GM23338 (cell line): ENCODE results near the gene SUMF1. TPM values are rescaled to one million over a fixed set of nuclear protein-coding genes. Genes with fewer than 3 reads are reported as not detected.

Experiments
- ATAC-seq: fragments of 200-7000 bp; cut with Tn5 transposase; 3 replicates; pipeline ENCODE4 v1.9.1; 2020
- DNase-seq: peaks from one replicate; pipeline ENCODE4 v3.0.0-alpha.2; 2015; ENCODE audit warnings: low spot score
- H2AFZ ChIP-seq: fragments of 200-600 bp; sonication (generic); 2 replicates; pipeline ENCODE4 v1.8.0; 2016; ENCODE audit warnings: antibody characterized with exemption, mild to moderate bottlenecking, moderate library complexity
- H3F3A ChIP-seq: fragments of 200-600 bp; sonication (generic); replicated peaks from 2 replicates; pipeline ENCODE4 v1.8.0; 2017; ENCODE audit warnings: antibody characterized with exemption, mixed run types, low read depth
- H3K27ac ChIP-seq: fragments of 200-600 bp; sonication (generic); 2 replicates; pipeline ENCODE4 v1.6.1; 2016; ENCODE audit warnings: low read depth
- H3K27me3 ChIP-seq: fragments of 200-600 bp; sonication (generic); 2 replicates; pipeline ENCODE4 v1.8.0; 2016; ENCODE audit warnings: mild to moderate bottlenecking, mixed run types, moderate library complexity; ENCODE audit not compliant: insufficient read depth
- H3K36me3 ChIP-seq: fragments of 200-600 bp; sonication (generic); 2 replicates; pipeline ENCODE4 v1.8.0; 2016; ENCODE audit warnings: mild to moderate bottlenecking; ENCODE audit not compliant: insufficient read depth
- H3K4me1 ChIP-seq: fragments of 200-600 bp; sonication (generic); 2 replicates; pipeline ENCODE4 v1.8.0; 2016; ENCODE audit warnings: mild to moderate bottlenecking, moderate library complexity; ENCODE audit not compliant: insufficient read depth
- H3K4me2 ChIP-seq: fragments of 200-600 bp; sonication (generic); 2 replicates; pipeline ENCODE4 v1.7.1; 2017; ENCODE audit warnings: mixed run types
- H3K4me3 ChIP-seq: fragments of 200-600 bp; sonication (generic); 2 replicates; pipeline ENCODE4 v1.6.1; 2016; ENCODE audit warnings: mixed run types
- H3K79me2 ChIP-seq: fragments of 200-600 bp; sonication (generic); replicated peaks from 2 replicates; pipeline ENCODE4 v1.8.0; 2017; ENCODE audit warnings: mild to moderate bottlenecking; ENCODE audit not compliant: insufficient read depth
- H3K9me2 ChIP-seq: fragments of 200-600 bp; sonication (generic); 2 replicates; pipeline ENCODE4 v1.8.0; 2017; ENCODE audit not compliant: insufficient read depth
- H4K20me1 ChIP-seq: fragments of 200-600 bp; sonication (generic); replicated peaks from 2 replicates; pipeline ENCODE4 v1.8.0; 2017; ENCODE audit warnings: mild to moderate bottlenecking; ENCODE audit not compliant: insufficient read depth
- H3K27ac Mint-ChIP-seq: 2 replicates; pipeline ENCODE4 v1.8.0; 2020; ENCODE audit warnings: inconsistent platforms, mild to moderate bottlenecking, moderate library complexity, mixed read lengths
- H3K27me3 Mint-ChIP-seq: 3 replicates; pipeline ENCODE4 v1.8.0; 2022; ENCODE audit warnings: low read depth, mild to moderate bottlenecking, moderate library complexity, mixed read lengths, inconsistent platforms; ENCODE audit not compliant: insufficient read depth, poor library complexity
- H3K36me3 Mint-ChIP-seq: 3 replicates; pipeline ENCODE4 v1.8.0; 2021; ENCODE audit warnings: low read depth, mild to moderate bottlenecking, inconsistent platforms, moderate library complexity, mixed read lengths
- H3K4me1 Mint-ChIP-seq: 3 replicates; pipeline ENCODE4 v1.8.0; 2020; ENCODE audit warnings: mild to moderate bottlenecking, inconsistent platforms, mixed read lengths
- H3K4me3 Mint-ChIP-seq: 3 replicates; pipeline ENCODE4 v1.8.0; 2021; ENCODE audit warnings: moderate library complexity, mild to moderate bottlenecking, inconsistent platforms, mixed read lengths
- H3K9me3 Mint-ChIP-seq: 3 replicates; pipeline ENCODE4 v1.8.0; 2020; ENCODE audit warnings: moderate library complexity, mild to moderate bottlenecking, inconsistent platforms, mixed read lengths
- CREB1 ChIP-seq: fragments of 250-450 bp; sonication (Bioruptor Pico); IDR thresholded peaks from 2 replicates; pipeline ENCODE4 v1.5.0; 2020; ENCODE audit warnings: low read depth, mild to moderate bottlenecking, moderate library complexity
- EZH2 ChIP-seq: fragments of 200-600 bp; sonication (generic); IDR thresholded peaks from one replicate; pipeline ENCODE4 v1.8.0; 2017; ENCODE audit warnings: antibody characterized with exemption, mild to moderate bottlenecking, low read depth; ENCODE audit not compliant: unreplicated experiment
- EZH2phosphoT487 ChIP-seq: fragments of 200-600 bp; sonication (generic); IDR thresholded peaks from one replicate; pipeline ENCODE4 v1.8.1; 2018; ENCODE audit warnings: antibody characterized with exemption; ENCODE audit not compliant: unreplicated experiment
- JUNB ChIP-seq: IDR thresholded peaks from one replicate; pipeline ENCODE4 v1.6.1; 2016; ENCODE audit warnings: antibody characterized with exemption; ENCODE audit not compliant: unreplicated experiment
- REST ChIP-seq: IDR thresholded peaks from one replicate; pipeline ENCODE4 v1.6.1; 2018; ENCODE audit warnings: antibody characterized with exemption; ENCODE audit not compliant: unreplicated experiment
- ZNF114 ChIP-seq: fragments of 250-450 bp; sonication (Bioruptor Pico); IDR thresholded peaks from 2 replicates; pipeline ENCODE4 v1.5.0; 2020; ENCODE audit warnings: mild to moderate bottlenecking, moderate library complexity
- polyA plus RNA-seq: library from polyadenylated mRNA; unstranded; fragments of >200 nt; fragmentation: Nextera tagmentation; extraction: Ambion mirVana; gene quantifications from 2 replicates; pipeline ENCODE4 v1.2.1, GENCODE V29; 2016
- total RNA-seq: library from RNA; depleted of rRNA; stranded (reverse); fragments of >200 nt; shearing (Covaris generic); gene quantifications from 2 replicates; pipeline ENCODE4 v1.2.3, GENCODE V29; 2014
- TF ChIP-seq, protein P1 (sequence below), 2 experiments: fragments of 200-600 bp in 1 of 2; sonication (generic) in 1 of 2; conservative IDR thresholded peaks; 2 replicates each; pipeline versions ENCODE4 v1.5.1 to v1.6.1; 2016 to 2017; ENCODE audit warnings: antibody characterized with exemption in 2 of 2, low read depth in 2 of 2, mild to moderate bottlenecking in 2 of 2, moderate library complexity in 1 of 2
- TF ChIP-seq, protein P2 (sequence below): fragments of 250-450 bp; sonication (Bioruptor Pico); IDR thresholded peaks from 2 replicates; pipeline ENCODE4 v1.5.0; 2020; ENCODE audit warnings: mild to moderate bottlenecking, moderate library complexity

SUMF1 gene
- total and polyA plus RNA-seq, 2 experiments from 2014 or later: 6.9 to 20.3 TPM

DNA sequence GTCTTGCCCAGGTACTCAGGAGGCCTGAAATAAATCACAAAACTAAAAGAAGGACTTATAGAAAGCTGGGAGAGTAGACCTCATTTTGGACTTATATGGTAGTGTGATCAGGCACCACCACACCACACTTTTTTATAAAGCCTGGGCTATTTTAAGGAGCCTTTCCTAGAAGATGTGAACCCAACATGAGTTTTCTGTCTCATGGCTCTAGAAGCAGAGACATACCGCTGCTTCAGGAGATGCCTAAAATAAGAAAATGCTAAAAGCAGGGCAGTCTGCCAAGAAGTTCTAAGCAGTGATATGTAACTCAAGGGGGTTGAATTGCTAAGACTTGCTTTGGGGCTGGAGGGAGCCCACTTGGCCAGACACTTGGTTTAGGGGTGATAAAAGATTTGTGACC lies 49.6 kb downstream of the SUMF1 start (continued):
- no peak for TF ChIP-seq JUNB
- no peak for TF ChIP-seq REST

DNA sequence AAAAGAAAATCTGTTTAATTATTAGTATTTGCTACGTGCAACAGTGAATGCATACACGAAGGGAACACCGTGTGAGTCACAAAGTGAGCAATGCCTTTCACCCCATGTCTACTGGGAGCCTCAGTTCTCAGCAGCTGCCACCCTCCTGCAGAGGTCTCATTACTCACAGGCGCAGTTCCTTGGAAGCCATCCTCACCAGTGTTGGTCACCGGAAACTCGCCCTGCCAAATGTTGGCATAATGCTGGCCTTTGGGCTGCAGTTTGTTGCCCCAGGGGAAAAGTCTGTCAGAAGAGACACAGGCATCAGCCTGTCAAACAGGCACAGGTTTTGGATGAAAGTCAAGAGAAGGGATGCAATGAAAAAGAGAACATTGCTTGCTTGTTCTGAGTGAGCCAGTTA lies 50.1 kb downstream of the SUMF1 start:
- peaks cover 5% of the 10 kb centered on the region; the same call in 1 of the 2 replicates for H3K36me3 ChIP-seq
- no peak for DNase-seq
- H3K79me2 ChIP-seq: no peaks in the 10 kb centered on the region
- H3K27ac Mint-ChIP-seq: no peak overlapping the region
- no peaks in the 10 kb centered on the region for H3K9me3 Mint-ChIP-seq
- H3K9me2 ChIP-seq: no peaks in the 10 kb centered on the region
- no peaks in the 10 kb centered on the region for H3K27me3 ChIP-seq
- H3F3A ChIP-seq: no peaks in the 10 kb centered on the region
- no peak overlapping the region for H3K4me2 ChIP-seq
- H3K36me3 Mint-ChIP-seq: no peaks in the 10 kb centered on the region
- H3K4me3 Mint-ChIP-seq: no peak overlapping the region
- TF ChIP-seq CREB1 (CRISPR knock-in tag): no peak
- TF ChIP-seq, protein P1, sequence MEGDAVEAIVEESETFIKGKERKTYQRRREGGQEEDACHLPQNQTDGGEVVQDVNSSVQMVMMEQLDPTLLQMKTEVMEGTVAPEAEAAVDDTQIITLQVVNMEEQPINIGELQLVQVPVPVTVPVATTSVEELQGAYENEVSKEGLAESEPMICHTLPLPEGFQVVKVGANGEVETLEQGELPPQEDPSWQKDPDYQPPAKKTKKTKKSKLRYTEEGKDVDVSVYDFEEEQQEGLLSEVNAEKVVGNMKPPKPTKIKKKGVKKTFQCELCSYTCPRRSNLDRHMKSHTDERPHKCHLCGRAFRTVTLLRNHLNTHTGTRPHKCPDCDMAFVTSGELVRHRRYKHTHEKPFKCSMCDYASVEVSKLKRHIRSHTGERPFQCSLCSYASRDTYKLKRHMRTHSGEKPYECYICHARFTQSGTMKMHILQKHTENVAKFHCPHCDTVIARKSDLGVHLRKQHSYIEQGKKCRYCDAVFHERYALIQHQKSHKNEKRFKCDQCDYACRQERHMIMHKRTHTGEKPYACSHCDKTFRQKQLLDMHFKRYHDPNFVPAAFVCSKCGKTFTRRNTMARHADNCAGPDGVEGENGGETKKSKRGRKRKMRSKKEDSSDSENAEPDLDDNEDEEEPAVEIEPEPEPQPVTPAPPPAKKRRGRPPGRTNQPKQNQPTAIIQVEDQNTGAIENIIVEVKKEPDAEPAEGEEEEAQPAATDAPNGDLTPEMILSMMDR (conservative IDR thresholded peaks at IDR 0.05; ENCODE audit: low read depth in 2 of 2): no peak
- no peak for TF ChIP-seq EZH2phosphoT487
- no peak for TF ChIP-seq JUNB
- no peak for TF ChIP-seq EZH2
- TF ChIP-seq, protein P2, sequence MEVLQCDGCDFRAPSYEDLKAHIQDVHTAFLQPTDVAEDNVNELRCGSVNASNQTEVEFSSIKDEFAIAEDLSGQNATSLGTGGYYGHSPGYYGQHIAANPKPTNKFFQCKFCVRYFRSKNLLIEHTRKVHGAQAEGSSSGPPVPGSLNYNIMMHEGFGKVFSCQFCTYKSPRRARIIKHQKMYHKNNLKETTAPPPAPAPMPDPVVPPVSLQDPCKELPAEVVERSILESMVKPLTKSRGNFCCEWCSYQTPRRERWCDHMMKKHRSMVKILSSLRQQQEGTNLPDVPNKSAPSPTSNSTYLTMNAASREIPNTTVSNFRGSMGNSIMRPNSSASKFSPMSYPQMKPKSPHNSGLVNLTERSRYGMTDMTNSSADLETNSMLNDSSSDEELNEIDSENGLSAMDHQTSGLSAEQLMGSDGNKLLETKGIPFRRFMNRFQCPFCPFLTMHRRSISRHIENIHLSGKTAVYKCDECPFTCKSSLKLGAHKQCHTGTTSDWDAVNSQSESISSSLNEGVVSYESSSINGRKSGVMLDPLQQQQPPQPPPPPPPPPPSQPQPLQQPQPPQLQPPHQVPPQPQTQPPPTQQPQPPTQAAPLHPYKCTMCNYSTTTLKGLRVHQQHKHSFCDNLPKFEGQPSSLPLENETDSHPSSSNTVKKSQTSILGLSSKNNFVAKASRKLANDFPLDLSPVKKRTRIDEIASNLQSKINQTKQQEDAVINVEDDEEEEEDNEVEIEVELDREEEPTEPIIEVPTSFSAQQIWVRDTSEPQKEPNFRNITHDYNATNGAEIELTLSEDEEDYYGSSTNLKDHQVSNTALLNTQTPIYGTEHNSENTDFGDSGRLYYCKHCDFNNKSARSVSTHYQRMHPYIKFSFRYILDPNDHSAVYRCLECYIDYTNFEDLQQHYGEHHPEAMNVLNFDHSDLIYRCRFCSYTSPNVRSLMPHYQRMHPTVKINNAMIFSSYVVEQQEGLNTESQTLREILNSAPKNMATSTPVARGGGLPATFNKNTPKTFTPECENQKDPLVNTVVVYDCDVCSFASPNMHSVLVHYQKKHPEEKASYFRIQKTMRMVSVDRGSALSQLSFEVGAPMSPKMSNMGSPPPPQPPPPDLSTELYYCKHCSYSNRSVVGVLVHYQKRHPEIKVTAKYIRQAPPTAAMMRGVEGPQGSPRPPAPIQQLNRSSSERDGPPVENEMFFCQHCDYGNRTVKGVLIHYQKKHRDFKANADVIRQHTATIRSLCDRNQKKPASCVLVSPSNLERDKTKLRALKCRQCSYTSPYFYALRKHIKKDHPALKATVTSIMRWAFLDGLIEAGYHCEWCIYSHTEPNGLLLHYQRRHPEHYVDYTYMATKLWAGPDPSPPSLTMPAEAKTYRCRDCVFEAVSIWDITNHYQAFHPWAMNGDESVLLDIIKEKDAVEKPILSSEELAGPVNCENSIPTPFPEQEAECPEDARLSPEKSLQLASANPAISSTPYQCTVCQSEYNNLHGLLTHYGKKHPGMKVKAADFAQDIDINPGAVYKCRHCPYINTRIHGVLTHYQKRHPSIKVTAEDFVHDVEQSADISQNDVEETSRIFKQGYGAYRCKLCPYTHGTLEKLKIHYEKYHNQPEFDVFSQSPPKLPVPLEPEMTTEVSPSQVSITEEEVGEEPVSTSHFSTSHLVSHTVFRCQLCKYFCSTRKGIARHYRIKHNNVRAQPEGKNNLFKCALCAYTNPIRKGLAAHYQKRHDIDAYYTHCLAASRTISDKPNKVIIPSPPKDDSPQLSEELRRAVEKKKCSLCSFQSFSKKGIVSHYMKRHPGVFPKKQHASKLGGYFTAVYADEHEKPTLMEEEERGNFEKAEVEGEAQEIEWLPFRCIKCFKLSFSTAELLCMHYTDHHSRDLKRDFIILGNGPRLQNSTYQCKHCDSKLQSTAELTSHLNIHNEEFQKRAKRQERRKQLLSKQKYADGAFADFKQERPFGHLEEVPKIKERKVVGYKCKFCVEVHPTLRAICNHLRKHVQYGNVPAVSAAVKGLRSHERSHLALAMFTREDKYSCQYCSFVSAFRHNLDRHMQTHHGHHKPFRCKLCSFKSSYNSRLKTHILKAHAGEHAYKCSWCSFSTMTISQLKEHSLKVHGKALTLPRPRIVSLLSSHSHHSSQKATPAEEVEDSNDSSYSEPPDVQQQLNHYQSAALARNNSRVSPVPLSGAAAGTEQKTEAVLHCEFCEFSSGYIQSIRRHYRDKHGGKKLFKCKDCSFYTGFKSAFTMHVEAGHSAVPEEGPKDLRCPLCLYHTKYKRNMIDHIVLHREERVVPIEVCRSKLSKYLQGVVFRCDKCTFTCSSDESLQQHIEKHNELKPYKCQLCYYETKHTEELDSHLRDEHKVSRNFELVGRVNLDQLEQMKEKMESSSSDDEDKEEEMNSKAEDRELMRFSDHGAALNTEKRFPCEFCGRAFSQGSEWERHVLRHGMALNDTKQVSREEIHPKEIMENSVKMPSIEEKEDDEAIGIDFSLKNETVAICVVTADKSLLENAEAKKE (CRISPR knock-in tag): no peak
- TF ChIP-seq ZNF114: no peak
- TF ChIP-seq REST: no peak
- H3K27me3 Mint-ChIP-seq: no peaks in the 10 kb centered on the region
- no peak overlapping the region for H3K27ac ChIP-seq
- H3K4me1 Mint-ChIP-seq: no peaks in the 10 kb centered on the region
- H2AFZ ChIP-seq: no peak overlapping the region
- no peak for ATAC-seq
- no peaks in the 10 kb centered on the region for H4K20me1 ChIP-seq
- H3K4me3 ChIP-seq: no peak overlapping the region
- no peaks in the 10 kb centered on the region; the same call in 1 of the 2 replicates for H3K4me1 ChIP-seq
